ENCODE results near the gene CABLES1.

CABLES1 gene

GRCh38 chr18:23196119-23197007, 61.1 kb downstream of the CABLES1 start:
- no peak for DNase-seq

GRCh38 chr18:23198217-23198845, 63.0 kb downstream of the CABLES1 start:
- DNase-seq = no peak

GRCh38 chr18:23200756-23201155, 65.5 kb downstream of the CABLES1 start:
- DNase-seq = no peak

- no peak for DNase-seq
Observed at GRCh38 chr18:23201741-23202140, 66.5 kb downstream of the CABLES1 start.

GRCh38 chr18:23203891-23204432, 68.7 kb downstream of the CABLES1 start:
- DNase-seq = no peak

GRCh38 chr18:23204589-23205235, 69.4 kb downstream of the CABLES1 start:
- no peak for DNase-seq

GRCh38 chr18:23205980-23206379, 70.7 kb downstream of the CABLES1 start:
- DNase-seq = no peak

GRCh38 chr18:23207191-23207955, 72.1 kb downstream of the CABLES1 start:
- DNase-seq = peak; percentile 2

GRCh38 chr18:23207994-23208393, 72.7 kb downstream of the CABLES1 start:
- DNase-seq = no peak

GRCh38 chr18:23208600-23208999, 73.3 kb downstream of the CABLES1 start:
- DNase-seq = no peak

GRCh38 chr18:23209031-23209430, 73.7 kb downstream of the CABLES1 start:
- DNase-seq = no peak

GRCh38 chr18:23209796-23210195, 74.5 kb downstream of the CABLES1 start:
- no peak for DNase-seq

GRCh38 chr18:23210526-23210925, 75.2 kb downstream of the CABLES1 start:
- DNase-seq = no peak

GRCh38 chr18:23211146-23211545, 75.9 kb downstream of the CABLES1 start:
- DNase-seq = no peak

- DNase-seq = no peak
Observed at GRCh38 chr18:23212161-23212560, 76.9 kb downstream of the CABLES1 start.

- no peak for DNase-seq
Observed at GRCh38 chr18:23213200-23213599, 77.9 kb downstream of the CABLES1 start.

- DNase-seq = no peak
Observed at GRCh38 chr18:23217781-23218180, 82.5 kb downstream of the CABLES1 start.

GRCh38 chr18:23220355-23220754, 85.1 kb downstream of the CABLES1 start:
- no peak for DNase-seq

GRCh38 chr18:23223641-23224040, 88.4 kb downstream of the CABLES1 start:
- no peak for DNase-seq

GRCh38 chr18:23225503-23225902, 90.2 kb downstream of the CABLES1 start:
- no peak for DNase-seq

GRCh38 chr18:23226391-23226790, 91.1 kb downstream of the CABLES1 start:
- DNase-seq = no peak

GRCh38 chr18:23226930-23227725, 91.8 kb downstream of the CABLES1 start:
- no peak for DNase-seq

Measured in NK-92 treated with Interleukin-12 subunit alpha and Interleukin-12 subunit beta, amount 100 ng/mL, for 24 hours (cell line).